GM12872 (cell line): Measurements from ENCODE around the gene SCYGR4.
"Not testable (repeated sequence)": the region's sequence is repeated elsewhere in the genome, so short reads cannot be mapped to it uniquely, and the experiment has no call there.

Source experiments
- CTCF ChIP-seq: IDR thresholded peaks from 3 replicates; pipeline ENCODE4 v1.5.1; 2011; ENCODE audit warnings: low read depth, mild to moderate bottlenecking, low read length, moderate library complexity; ENCODE audit not compliant: insufficient read depth

The SCYGR4 gene

GRCh38 chr2:227666631-227667170, 49.4 kb downstream of the SCYGR4 start, which contains the start of gene SCYGR5:
SCYGR5 (plus strand) TSS chr2:227666804; CDS start chr2:227666804, 0 bp downstream.
- TF ChIP-seq CTCF = not testable (repeated sequence)
